Thyroid gland (tissue), 4 donors: ENCODE measurements around the gene MYL3.
A peak's percentile ranks its signal among the peaks of the same experiment; 100 is the strongest.

Experiments
- POLR2A ChIP-seq, 2 donors: fragments of 450-650 bp; IDR thresholded peaks; one replicate each; pipeline ENCODE4 v1.6.1; 2017; ENCODE audit warnings: antibody characterized with exemption in 2 of 2, mild to moderate bottlenecking in 2 of 2, moderate library complexity in 1 of 2
- TF ChIP-seq, protein P1 (sequence below), 6 experiments: fragments of 200-600 bp in 3 of 6; fragments of 450-650 bp in 3 of 6; sonication (generic) in 3 of 6; IDR thresholded peaks; one replicate each; pipeline ENCODE4 v1.5.1; 2016 to 2019; ENCODE audit warnings: antibody characterized with exemption in 6 of 6, mild to moderate bottlenecking in 2 of 6, inconsistent platforms in 1 of 6, moderate library complexity in 1 of 6

DNA sequence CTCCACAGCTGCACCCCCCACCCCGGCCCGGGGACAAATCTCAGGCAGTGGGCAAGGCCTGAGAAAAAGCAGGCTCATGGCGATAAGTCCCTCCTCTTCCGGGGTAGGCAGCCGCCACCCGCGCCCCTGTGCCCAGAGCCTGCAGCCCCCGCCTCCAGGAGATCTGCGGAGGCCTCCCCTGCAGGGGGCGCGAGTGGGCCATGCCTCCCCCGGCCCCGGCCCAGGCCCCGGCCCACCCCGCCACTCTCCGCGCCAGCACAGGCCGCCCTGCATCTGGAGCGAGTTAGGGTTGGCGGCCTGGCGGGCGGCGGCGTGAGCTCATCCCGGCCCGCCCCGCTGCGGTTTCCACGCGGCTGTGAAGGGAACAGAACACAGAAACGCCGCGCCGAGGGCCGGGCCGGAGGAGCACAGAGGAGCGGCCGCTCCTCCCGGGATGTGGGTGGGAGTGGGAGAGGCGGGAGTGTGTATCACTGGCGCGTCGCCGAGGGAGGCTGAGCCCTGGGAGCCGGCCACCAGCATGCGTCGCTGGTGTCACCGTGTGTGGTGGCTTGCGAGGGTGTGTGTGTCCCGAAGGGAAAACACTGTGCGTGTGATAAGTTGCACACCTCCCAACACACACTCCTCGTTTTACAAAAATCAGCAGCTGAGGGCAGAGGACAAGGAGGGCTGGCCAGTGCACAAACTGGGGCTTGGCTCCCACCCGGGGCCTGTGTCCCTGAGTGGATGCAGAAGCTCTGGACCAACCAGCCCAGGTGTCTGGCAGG is 17.2 kb downstream of the MYL3 start:
- TF ChIP-seq, protein P1, sequence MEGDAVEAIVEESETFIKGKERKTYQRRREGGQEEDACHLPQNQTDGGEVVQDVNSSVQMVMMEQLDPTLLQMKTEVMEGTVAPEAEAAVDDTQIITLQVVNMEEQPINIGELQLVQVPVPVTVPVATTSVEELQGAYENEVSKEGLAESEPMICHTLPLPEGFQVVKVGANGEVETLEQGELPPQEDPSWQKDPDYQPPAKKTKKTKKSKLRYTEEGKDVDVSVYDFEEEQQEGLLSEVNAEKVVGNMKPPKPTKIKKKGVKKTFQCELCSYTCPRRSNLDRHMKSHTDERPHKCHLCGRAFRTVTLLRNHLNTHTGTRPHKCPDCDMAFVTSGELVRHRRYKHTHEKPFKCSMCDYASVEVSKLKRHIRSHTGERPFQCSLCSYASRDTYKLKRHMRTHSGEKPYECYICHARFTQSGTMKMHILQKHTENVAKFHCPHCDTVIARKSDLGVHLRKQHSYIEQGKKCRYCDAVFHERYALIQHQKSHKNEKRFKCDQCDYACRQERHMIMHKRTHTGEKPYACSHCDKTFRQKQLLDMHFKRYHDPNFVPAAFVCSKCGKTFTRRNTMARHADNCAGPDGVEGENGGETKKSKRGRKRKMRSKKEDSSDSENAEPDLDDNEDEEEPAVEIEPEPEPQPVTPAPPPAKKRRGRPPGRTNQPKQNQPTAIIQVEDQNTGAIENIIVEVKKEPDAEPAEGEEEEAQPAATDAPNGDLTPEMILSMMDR (IDR thresholded peaks at IDR 0.05), result peak in 5 of 6 experiments; percentile 25 to 55 (median 39)
- peak in 1 of 2 donors; percentile 50 for TF ChIP-seq POLR2A (IDR thresholded peaks at IDR 0.05)
